Upper lobe of left lung (tissue), 4 donors: ENCODE results near the gene TLN1.

Experiments
- CTCF ChIP-seq, 6 experiments: fragments of 450-650 bp in 4 of 6; fragments of 200-600 bp in 2 of 6; sonication (generic) in 2 of 6; IDR thresholded peaks; one replicate each; pipeline ENCODE4 v1.5.1; 2016 to 2019; ENCODE audit warnings: antibody characterized with exemption in 6 of 6
- POLR2AphosphoS5 ChIP-seq, 2 donors: sonication (generic); formaldehyde crosslinking; IDR thresholded peaks; one replicate each; pipeline ENCODE4 v1.5.1; 2017; ENCODE audit warnings: antibody characterized with exemption in 2 of 2

- TF ChIP-seq POLR2AphosphoS5 (IDR thresholded peaks at IDR 0.05) (no peak), CTCF (IDR thresholded peaks at IDR 0.05) (no peak)
These were observed 43.9 kb downstream of the TLN1 start for GRCh38 chr9:35687972-35688557.
